Astrocyte of the spinal cord (primary cell): Measurements from ENCODE around the gene AFDN.

Experiments used
- DNase-seq: peaks from one replicate; pipeline ENCODE4 v3.0.0; 2011; ENCODE audit warnings: low read depth, low spot score
- H3K4me3 ChIP-seq: 2 replicates; pipeline ENCODE4 v1.5.1; 2011; ENCODE audit warnings: low read depth, mild to moderate bottlenecking, low read length, moderate library complexity
- in situ Hi-C: cut with HindIII; loops from 2 replicates; pipeline ENCODE4 v1.10.0; 2017; ENCODE audit warnings: low sequenced_read_pairs
- TF ChIP-seq, protein P1 (sequence below): IDR thresholded peaks from 2 replicates; pipeline ENCODE4 v1.5.1; 2012; ENCODE audit warnings: low read depth, mild to moderate bottlenecking, low read length, inconsistent platforms

The AFDN gene

DNA sequence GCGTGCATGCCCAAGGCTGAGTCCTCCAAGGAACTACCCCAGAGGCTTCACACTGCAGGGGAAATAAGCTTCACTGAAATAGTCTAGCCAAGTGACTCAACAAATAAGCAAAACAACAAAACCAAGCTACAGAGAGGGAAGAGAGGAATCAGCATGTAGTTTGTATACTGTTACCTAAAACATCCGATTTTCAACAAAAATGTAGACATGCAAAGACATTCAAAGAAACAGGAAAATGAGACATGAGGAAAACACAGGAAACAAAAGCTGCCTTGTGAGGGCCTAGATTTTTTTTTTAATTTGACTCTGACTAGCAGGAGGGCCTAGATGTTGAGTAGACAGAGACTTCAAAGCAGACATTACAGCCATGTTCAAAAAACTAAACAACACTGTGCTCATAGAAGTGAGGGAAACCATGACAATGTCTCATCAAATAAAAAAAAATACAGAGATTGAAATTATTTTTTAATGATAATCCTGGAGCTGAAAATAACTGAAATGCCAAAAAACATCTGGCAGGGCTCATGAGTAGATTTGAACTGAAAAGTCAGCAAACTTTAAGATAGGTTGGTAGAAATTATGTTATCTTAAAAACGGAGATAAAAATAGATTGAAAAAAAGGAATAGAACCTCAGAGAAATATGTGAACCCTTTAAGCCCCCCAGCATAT lies 154.3 kb downstream of the AFDN start:
- DNase-seq, result peak; percentile 29
- H3K4me3 ChIP-seq, result no peak overlapping the region
- TF ChIP-seq, protein P1, sequence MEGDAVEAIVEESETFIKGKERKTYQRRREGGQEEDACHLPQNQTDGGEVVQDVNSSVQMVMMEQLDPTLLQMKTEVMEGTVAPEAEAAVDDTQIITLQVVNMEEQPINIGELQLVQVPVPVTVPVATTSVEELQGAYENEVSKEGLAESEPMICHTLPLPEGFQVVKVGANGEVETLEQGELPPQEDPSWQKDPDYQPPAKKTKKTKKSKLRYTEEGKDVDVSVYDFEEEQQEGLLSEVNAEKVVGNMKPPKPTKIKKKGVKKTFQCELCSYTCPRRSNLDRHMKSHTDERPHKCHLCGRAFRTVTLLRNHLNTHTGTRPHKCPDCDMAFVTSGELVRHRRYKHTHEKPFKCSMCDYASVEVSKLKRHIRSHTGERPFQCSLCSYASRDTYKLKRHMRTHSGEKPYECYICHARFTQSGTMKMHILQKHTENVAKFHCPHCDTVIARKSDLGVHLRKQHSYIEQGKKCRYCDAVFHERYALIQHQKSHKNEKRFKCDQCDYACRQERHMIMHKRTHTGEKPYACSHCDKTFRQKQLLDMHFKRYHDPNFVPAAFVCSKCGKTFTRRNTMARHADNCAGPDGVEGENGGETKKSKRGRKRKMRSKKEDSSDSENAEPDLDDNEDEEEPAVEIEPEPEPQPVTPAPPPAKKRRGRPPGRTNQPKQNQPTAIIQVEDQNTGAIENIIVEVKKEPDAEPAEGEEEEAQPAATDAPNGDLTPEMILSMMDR, result no peak
- in situ Hi-C loops, result no loop called here

DNA sequence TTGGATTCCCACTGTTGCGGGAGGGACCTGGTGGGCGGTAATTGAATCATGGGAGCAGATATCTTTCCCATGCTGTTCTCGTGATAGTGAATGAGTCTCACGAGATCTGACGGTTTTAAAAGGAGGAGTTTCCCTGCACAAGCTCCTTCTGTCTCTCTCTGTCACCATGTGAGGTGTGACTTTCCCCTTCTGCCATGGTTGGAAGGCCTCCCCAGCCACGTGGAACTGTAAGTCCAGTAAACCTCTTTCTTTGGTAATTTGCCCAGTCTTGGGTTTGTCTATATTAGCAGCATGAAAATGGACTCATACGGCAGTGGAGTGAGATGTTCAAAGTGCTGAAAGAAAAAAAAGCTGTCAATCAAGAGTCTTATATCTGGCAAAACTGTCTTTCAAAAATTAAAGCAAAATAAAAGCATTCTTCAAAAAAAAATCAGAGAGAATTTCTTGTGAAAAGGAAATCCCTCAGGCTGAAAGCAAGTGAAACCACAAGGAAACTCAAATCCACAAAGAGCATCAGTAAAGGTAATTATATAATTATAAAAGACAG lies 155.3 kb downstream of the AFDN start:
- no peak for DNase-seq
- TF ChIP-seq, protein P1, result no peak
- no peak overlapping the region for H3K4me3 ChIP-seq
- in situ Hi-C loops, result no loop called here

DNA sequence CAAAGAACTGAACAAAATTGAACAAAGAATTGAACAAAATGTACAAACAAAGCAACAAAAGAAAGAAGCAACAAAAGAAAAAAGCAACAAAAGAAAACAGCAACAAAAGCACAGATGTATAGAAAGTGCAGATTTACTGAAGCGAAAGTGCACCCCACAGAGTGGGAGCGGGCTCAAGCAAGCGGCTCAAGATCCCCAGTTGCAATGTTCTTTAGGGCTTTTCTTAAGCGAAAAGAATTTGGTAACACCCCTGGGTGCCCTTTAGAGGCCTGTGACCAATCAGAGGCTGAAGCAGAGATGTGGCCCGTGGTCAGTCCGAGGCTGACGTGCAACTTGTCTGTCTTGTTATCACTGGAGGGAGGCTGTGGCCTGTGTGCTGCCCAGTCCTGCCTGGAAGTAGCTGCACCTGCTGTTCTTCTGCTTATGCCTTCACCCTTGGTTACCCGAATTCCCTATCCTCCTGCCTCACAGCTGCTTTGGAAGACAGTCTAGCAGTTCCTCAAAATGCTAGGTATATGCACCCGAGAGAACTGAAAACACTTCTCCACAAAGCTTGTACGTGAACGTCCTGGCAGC lies 157.5 kb downstream of the AFDN start:
- in situ Hi-C loops, result no loop called here
- no peak overlapping the region for H3K4me3 ChIP-seq
- DNase-seq, result no peak
- TF ChIP-seq, protein P1, result no peak

DNA sequence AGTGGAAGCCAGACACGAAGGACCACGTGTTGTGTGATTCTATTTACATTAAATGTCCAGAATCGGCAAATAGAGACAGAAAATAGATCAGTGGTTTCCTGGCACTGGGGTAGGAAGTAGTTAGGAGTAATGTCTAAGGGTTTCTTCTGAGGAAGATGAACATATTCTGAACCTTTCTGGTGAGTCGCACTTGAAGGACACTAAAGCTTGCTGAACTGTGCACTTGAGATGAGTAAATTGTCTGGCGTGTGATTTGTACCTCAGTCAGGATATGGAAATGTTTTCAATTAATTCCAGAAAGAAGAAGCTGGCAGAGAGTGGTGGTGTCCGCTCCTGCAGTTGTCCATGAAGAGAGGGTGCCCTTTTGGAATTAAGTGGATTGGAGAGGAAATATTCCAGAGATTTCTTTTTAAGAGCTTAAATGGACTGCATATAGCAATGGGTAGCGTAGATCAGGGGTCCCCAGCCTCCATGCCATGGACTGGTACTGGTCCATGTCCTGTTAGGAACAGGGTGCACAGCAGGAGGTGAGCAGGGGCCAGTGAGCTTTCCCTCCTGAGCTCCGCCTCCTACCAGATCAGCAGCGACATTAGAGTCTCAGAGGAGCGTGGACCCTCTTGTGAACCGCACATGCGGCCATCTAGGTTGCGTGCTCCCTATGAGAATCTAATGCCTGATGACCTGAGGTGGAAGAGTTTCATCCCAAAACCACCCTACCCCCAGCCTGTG lies 158.3 kb downstream of the AFDN start:
- in situ Hi-C loops, result no loop called here
- no peak for DNase-seq
- TF ChIP-seq, protein P1, result no peak
- no peak overlapping the region for H3K4me3 ChIP-seq

DNA sequence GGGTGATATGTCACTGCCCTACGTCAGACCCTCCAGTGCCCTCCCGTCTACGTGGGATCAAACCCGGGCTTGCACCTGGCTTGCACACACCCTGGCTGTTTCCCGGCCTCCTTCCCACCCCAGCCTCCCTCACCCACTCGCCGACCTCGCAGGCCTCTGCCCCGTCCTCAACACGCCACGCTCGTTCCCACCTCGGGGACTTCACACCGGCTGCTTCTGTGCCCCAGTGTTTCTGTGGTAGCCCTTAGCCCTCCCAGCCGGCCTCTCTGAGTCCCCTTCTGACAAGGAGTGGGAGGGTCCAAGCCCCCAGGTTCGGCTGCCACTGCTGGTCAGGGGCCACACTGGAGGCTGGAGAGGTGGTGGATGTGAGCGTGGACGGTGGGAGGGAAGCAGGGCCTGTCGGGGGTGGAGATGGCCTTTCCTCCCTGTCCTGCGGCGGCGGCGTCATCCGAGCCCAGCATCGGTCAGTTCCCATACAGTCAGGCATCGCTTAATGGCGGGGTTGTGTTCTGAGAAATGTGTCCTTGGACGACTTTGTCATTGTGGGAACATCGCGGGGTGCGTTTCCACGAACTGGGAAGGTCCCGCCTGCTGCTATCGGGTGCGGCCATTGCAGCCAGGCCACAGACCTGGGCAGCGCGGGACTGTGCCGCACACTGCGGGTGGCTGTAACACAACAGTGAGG lies 159.3 kb downstream of the AFDN start:
- TF ChIP-seq, protein P1, result no peak
- DNase-seq, result no peak
- H3K4me3 ChIP-seq, result no peak overlapping the region
- in situ Hi-C loops, result no loop called here
